ENCODE measurements around the gene GALNT18.

The GALNT18 gene

GRCh38 chr11:11230802-11231562 is 390.8 kb downstream of the GALNT18 start:
- intact Hi-C loops (cut with micrococcal nuclease), result no loop called here
- no peak overlapping the region for H3K27ac Mint-ChIP-seq
- H3K4me1 Mint-ChIP-seq (ENCODE audit: low read depth), result peaks cover 19% of the 10 kb centered on the region
- H3K36me3 Mint-ChIP-seq (ENCODE audit: low read depth), result no peaks in the 10 kb centered on the region
- no peaks in the 10 kb centered on the region for H3K9me3 Mint-ChIP-seq
- no peak overlapping the region for H3K4me3 Mint-ChIP-seq
- H3K27me3 Mint-ChIP-seq, result peaks cover 55% of the 10 kb centered on the region

DNA sequence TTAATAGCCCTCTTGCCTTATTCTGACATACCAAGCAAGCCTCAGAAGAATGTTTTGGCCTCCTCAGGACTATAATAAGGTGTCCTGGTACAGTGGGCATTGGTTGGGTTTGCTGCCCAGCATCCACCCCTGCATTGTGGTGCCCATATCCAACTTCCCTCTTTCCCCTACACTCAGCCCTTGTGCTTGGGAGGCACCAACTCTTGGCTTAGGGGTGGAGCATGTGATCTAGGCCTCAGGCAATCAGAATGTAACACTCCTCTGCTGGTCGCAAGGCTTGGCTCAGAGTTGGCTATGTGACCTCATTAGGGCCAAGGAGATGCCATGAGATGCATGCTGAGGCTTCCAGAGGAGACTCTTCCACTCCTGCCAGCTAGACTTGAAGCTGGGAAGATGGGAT is 391.7 kb downstream of the GALNT18 start:
- peaks cover 19% of the 10 kb centered on the region for H3K4me1 Mint-ChIP-seq (ENCODE audit: low read depth)
- H3K4me3 Mint-ChIP-seq, result no peak overlapping the region
- no peak overlapping the region for H3K27ac Mint-ChIP-seq
- no peaks in the 10 kb centered on the region for H3K9me3 Mint-ChIP-seq
- intact Hi-C loops (cut with micrococcal nuclease), result no loop called here
- H3K36me3 Mint-ChIP-seq (ENCODE audit: low read depth), result no peaks in the 10 kb centered on the region
- peaks cover 60% of the 10 kb centered on the region for H3K27me3 Mint-ChIP-seq

DNA sequence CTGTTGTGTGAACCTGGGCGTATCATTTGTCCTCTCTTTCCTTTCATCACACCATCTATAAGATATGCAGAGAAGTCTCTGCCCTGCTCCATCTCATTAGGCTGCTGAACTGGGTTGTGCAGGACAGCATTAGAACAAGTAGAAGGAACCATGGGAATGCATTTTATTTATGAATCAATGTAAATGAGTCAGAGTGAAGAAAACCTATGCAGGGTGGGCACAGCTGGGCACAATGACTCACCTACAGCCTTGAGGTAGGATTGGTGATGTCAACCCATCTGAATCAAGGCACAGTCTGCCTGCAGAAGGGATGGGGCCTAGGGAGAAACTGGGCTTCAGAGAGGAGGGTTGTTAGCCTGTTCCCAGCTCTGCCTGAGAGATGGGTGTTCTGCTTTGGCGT is 392.2 kb downstream of the GALNT18 start:
- Mint-ChIP-seq H3K4me1 (ENCODE audit: low read depth) (peaks cover 19% of the 10 kb centered on the region), H3K27me3 (peaks cover 57% of the 10 kb centered on the region), H3K27ac (no peak overlapping the region), H3K36me3 (ENCODE audit: low read depth) (no peaks in the 10 kb centered on the region), H3K4me3 (no peak overlapping the region), H3K9me3 (no peaks in the 10 kb centered on the region)
- intact Hi-C loops (cut with micrococcal nuclease), result no loop called here

- intact Hi-C loops (cut with micrococcal nuclease), result no loop called here
- H3K27me3 Mint-ChIP-seq, result peaks cover 51% of the 10 kb centered on the region
- H3K4me1 Mint-ChIP-seq (ENCODE audit: low read depth), result peaks cover 19% of the 10 kb centered on the region
- H3K36me3 Mint-ChIP-seq (ENCODE audit: low read depth), result no peaks in the 10 kb centered on the region
- no peaks in the 10 kb centered on the region for H3K9me3 Mint-ChIP-seq
- no peak overlapping the region for H3K27ac Mint-ChIP-seq
- no peak overlapping the region for H3K4me3 Mint-ChIP-seq
These were observed 394.3 kb downstream of the GALNT18 start for GRCh38 chr11:11227296-11228085.

Data from dendritic cell treated with granulocyte-macrophage colony-stimulating factor and Interleukin-4, amounts not matched to agents 40 ng/mL and 50 ng/mL, for 4 days (primary cell).